Natural killer cell (primary cell): ENCODE measurements around the gene DUSP2. TPM values are rescaled to one million over a fixed set of nuclear protein-coding genes. Genes with fewer than 3 reads are reported as not detected.
A peak's percentile ranks its signal among the peaks of the same experiment; 100 is the strongest.

Experiments used
- ATAC-seq, 3 donors: fragments of 150-1000 bp in 2 of 3; fragments of 200-7000 bp in 1 of 3; cut with Tn5 transposase; 1 replicate in 1 of 3; 2 replicates in 2 of 3; pipeline ENCODE4 v1.10.0; 2021; ENCODE audit warnings: mild to moderate bottlenecking in 2 of 3, moderate library complexity in 2 of 3
- DNase-seq, 2 donors: peaks; one replicate each; pipeline versions ENCODE4 v3.0.0 to v3.0.0-alpha.2; 2013 to 2021; ENCODE audit warnings: mixed read lengths in 1 of 2
- H3K27ac ChIP-seq: one replicate; pipeline ENCODE4 v1.5.1; 2013; ENCODE audit warnings: mild to moderate bottlenecking, low read length
- H3K27me3 ChIP-seq: one replicate; pipeline ENCODE4 v1.6.1; 2013; ENCODE audit warnings: low read length; ENCODE audit not compliant: control insufficient read depth, insufficient read depth
- H3K36me3 ChIP-seq: one replicate; pipeline ENCODE4 v1.6.1; 2013; ENCODE audit warnings: low read length; ENCODE audit not compliant: control insufficient read depth, insufficient read depth
- H3K4me1 ChIP-seq: one replicate; pipeline ENCODE4 v1.6.1; 2013; ENCODE audit warnings: low read length; ENCODE audit not compliant: control insufficient read depth, insufficient read depth
- H3K4me3 ChIP-seq: one replicate; pipeline ENCODE4 v1.5.1; 2013; ENCODE audit warnings: low read length
- H3K9me3 ChIP-seq: one replicate; pipeline ENCODE4 v1.6.1; 2013; ENCODE audit warnings: low read length; ENCODE audit not compliant: control insufficient read depth, insufficient read depth
- H3K27ac Mint-ChIP-seq, 2 donors: one replicate each; pipeline ENCODE4 v1.8.0; 2022; ENCODE audit warnings: mild to moderate bottlenecking in 2 of 2, mixed read lengths in 2 of 2, moderate library complexity in 1 of 2
- H3K27me3 Mint-ChIP-seq, 2 donors: one replicate each; pipeline ENCODE4 v1.8.0; 2022; ENCODE audit warnings: low read depth in 2 of 2, mixed read lengths in 2 of 2
- H3K36me3 Mint-ChIP-seq: one replicate; pipeline ENCODE4 v1.8.0; 2022; ENCODE audit warnings: mixed read lengths
- H3K4me1 Mint-ChIP-seq, 2 donors: one replicate each; pipeline ENCODE4 v1.8.0; 2022; ENCODE audit warnings: mixed read lengths in 2 of 2
- H3K4me3 Mint-ChIP-seq: one replicate; pipeline ENCODE4 v1.8.0; 2022; ENCODE audit warnings: mild to moderate bottlenecking, moderate library complexity, mixed read lengths
- H3K9me3 Mint-ChIP-seq, 2 donors: one replicate each; pipeline ENCODE4 v1.8.0; 2022; ENCODE audit warnings: mixed read lengths in 2 of 2
- WGBS: methylation state at CpG from one replicate; pipeline ENCODE4 v1.1.7; 2013; ENCODE audit warnings: missing lambda C conversion rate; ENCODE audit not compliant: insufficient coverage; 5-methylcytosine and 5-hydroxymethylcytosine counted together
- intact Hi-C: fragments of 100-400 bp; cut with micrococcal nuclease; formaldehyde crosslinking; loops from one replicate; pipeline ENCODE4 v1.14.2; 2022
- total RNA-seq, 4 donors: library from RNA; stranded (reverse); fragments of 120-200 nt in 1 of 4; gene quantifications; one replicate each; pipeline versions ENCODE4 v1.2.3 to v1.2.4, GENCODE V29; 2013 to 2022
- TF ChIP-seq, protein P1 (sequence below): fragments of 200-600 bp; IDR thresholded peaks from one replicate; pipeline ENCODE4 v1.8.0; 2022; ENCODE audit warnings: antibody characterized with exemption

The DUSP2 gene
- total RNA-seq, 3 donors from 2014 or later (not counting 1 experiment from before 2014, with no cell fraction given), result 300 to 564 (median 432) TPM

DNA sequence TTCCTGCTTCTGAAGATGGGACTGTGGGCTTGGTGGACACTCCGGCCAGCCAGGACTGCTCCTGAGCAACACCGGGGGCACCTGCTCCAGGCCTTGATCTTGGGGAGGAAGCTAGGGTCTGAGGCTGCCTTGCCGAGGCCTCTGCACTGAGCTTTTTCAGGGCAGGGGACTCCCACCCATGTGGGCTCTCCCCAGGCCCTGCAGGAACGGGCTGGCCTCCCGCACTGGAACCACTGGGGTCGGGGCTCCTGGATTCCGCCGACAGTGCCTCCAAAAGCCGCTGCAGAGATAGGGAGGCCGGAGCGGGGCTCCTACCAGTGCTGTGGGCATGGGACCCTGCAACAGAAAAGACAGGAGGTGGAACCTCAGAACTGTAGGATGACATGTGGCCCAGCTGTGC is 21.3 kb downstream of the DUSP2 start:
- Histone ChIP-seq H3K27ac (no peak overlapping the region), H3K4me1 (no peaks in the 10 kb centered on the region), H3K4me3 (no peak overlapping the region), H3K9me3 (no peaks in the 10 kb centered on the region), H3K36me3 (peaks cover 2% of the 10 kb centered on the region), H3K27me3 (no peaks in the 10 kb centered on the region)
- Mint-ChIP-seq H3K27me3 (peaks cover 26 to 31% of the 10 kb centered on the region in 2 donors), H3K9me3 (no peaks in the 10 kb centered on the region), H3K4me3 (no peak overlapping the region), H3K4me1 (peaks cover 0 to 23% of the 10 kb centered on the region in 2 donors), H3K27ac (no peak overlapping the region), H3K36me3 (no peaks in the 10 kb centered on the region)
- DNase-seq, result no peak
- 91% methylated on average over 11 of the region's 11 CpGs for WGBS
- intact Hi-C loops, result no loop called here
- no peak for ATAC-seq
- TF ChIP-seq, protein P1, sequence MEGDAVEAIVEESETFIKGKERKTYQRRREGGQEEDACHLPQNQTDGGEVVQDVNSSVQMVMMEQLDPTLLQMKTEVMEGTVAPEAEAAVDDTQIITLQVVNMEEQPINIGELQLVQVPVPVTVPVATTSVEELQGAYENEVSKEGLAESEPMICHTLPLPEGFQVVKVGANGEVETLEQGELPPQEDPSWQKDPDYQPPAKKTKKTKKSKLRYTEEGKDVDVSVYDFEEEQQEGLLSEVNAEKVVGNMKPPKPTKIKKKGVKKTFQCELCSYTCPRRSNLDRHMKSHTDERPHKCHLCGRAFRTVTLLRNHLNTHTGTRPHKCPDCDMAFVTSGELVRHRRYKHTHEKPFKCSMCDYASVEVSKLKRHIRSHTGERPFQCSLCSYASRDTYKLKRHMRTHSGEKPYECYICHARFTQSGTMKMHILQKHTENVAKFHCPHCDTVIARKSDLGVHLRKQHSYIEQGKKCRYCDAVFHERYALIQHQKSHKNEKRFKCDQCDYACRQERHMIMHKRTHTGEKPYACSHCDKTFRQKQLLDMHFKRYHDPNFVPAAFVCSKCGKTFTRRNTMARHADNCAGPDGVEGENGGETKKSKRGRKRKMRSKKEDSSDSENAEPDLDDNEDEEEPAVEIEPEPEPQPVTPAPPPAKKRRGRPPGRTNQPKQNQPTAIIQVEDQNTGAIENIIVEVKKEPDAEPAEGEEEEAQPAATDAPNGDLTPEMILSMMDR, result no peak

DNA sequence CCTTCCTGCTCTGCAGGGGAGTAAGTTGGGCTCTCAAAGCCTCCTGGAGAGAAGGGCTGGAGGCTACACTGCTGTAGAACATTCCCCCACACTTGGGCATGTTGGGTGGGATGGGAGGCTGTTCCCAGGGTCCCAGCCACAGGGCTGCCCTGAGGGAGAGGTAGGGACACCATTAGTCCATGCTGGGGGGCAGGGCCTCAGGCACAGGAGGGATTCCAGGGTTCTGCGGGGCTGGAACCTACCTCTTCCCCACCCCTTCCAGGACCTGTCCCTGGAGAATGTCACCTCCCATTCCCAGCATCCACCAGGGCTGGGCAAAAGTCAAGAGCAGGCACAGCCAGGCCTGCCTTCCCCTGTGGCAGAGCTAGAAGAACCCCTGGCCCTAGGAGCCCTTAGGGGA is 21.9 kb downstream of the DUSP2 start:
- Histone ChIP-seq H3K4me1 (no peaks in the 10 kb centered on the region), H3K27me3 (no peaks in the 10 kb centered on the region), H3K4me3 (no peak overlapping the region), H3K27ac (no peak overlapping the region), H3K36me3 (peaks cover 2% of the 10 kb centered on the region), H3K9me3 (no peaks in the 10 kb centered on the region)
- no peak overlapping the region for H3K27ac Mint-ChIP-seq
- TF ChIP-seq, protein P1, result no peak
- no peaks in the 10 kb centered on the region for H3K9me3 Mint-ChIP-seq
- H3K4me1 Mint-ChIP-seq, result peaks cover 0 to 23% of the 10 kb centered on the region in 2 donors
- DNase-seq (no peak), ATAC-seq (no peak)
- peaks cover 28 to 33% of the 10 kb centered on the region in 2 donors for H3K27me3 Mint-ChIP-seq
- intact Hi-C loops, result no loop called here
- no peak overlapping the region for H3K4me3 Mint-ChIP-seq
- H3K36me3 Mint-ChIP-seq, result no peaks in the 10 kb centered on the region
- WGBS, result 82% methylated on average over 1 of the region's 1 CpG

DNA sequence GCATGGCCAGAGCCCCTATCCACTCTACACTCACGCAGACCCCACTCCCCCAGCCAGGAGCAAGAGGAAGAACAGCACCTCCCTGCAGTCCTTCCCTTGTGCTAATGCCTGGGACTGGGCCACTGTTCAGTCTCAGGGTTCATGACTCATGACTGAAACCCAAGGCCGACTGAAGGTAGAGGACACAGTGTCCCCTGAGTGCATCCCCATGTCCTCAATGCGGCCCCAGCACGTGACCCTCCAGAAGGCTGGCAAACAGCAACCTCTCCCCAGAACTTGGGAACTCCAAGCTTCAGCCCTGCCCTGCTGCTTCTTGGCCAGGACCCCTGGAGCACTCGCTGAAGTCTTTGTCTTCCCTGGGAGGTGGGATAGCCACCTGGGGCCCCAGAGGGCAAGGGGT is 22.8 kb downstream of the DUSP2 start:
- H3K27me3 ChIP-seq, result peaks cover 2% of the 10 kb centered on the region
- WGBS, result 93% methylated on average over 5 of the region's 5 CpGs
- H3K9me3 Mint-ChIP-seq, result no peaks in the 10 kb centered on the region
- no peak overlapping the region for H3K27ac Mint-ChIP-seq
- no peak overlapping the region for H3K4me3 Mint-ChIP-seq
- peaks cover 28 to 37% of the 10 kb centered on the region in 2 donors for H3K27me3 Mint-ChIP-seq
- H3K36me3 ChIP-seq, result peaks cover 2% of the 10 kb centered on the region
- intact Hi-C loops, result no loop called here
- H3K36me3 Mint-ChIP-seq, result no peaks in the 10 kb centered on the region
- H3K4me1 ChIP-seq, result peaks cover 4% of the 10 kb centered on the region
- H3K27ac ChIP-seq, result no peak overlapping the region
- TF ChIP-seq, protein P1, result no peak
- no peaks in the 10 kb centered on the region for H3K9me3 ChIP-seq
- DNase-seq (peak in 1 of 2 donors; percentile 15), ATAC-seq (no peak)
- H3K4me1 Mint-ChIP-seq, result peaks cover 0 to 29% of the 10 kb centered on the region in 2 donors
- no peak overlapping the region for H3K4me3 ChIP-seq

DNA sequence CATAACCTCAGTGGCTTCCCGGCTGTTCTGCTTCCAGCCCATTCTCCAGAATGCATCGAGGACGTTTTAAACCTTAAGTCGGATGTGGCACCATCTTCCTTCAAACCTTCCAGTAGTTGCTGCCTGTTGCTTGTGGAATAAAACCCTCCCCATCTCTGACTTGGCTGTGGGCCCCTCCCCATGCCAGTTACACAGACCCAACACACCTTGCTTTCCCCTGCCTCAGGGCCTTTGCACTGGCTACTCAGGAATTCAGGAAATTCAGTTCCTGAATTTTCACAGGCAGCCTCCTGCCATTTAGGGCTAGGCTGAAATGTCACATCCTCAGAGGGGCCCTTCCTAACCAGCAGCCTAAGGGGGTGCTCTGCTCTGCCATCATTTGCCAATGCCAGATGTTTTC is 23.8 kb downstream of the DUSP2 start:
- peaks cover 5% of the 10 kb centered on the region for H3K27me3 ChIP-seq
- Mint-ChIP-seq H3K9me3 (no peaks in the 10 kb centered on the region), H3K27ac (no peak overlapping the region), H3K27me3 (peaks cover 28 to 37% of the 10 kb centered on the region in 2 donors), H3K4me1 (peaks cover 0 to 33% of the 10 kb centered on the region in 2 donors), H3K4me3 (no peak overlapping the region), H3K36me3 (no peaks in the 10 kb centered on the region)
- TF ChIP-seq, protein P1, result no peak
- intact Hi-C loops, result no loop called here
- no peak for DNase-seq
- ATAC-seq, result no peak
- H3K4me1 ChIP-seq, result peaks cover 8% of the 10 kb centered on the region
- no peaks in the 10 kb centered on the region for H3K9me3 ChIP-seq
- no peak overlapping the region for H3K4me3 ChIP-seq
- H3K36me3 ChIP-seq, result no peaks in the 10 kb centered on the region
- no peak overlapping the region for H3K27ac ChIP-seq
- 95% methylated on average over 4 of the region's 4 CpGs for WGBS
